ENCODE measurements around the gene KLF11.

GRCh38 chr2:10059552-10060335 lies 16.4 kb downstream of the KLF11 start:
- TF ChIP-seq EZH2 (IDR thresholded peaks at IDR 0.05; ENCODE audit: borderline replicate concordance), result no peak
- TF ChIP-seq CTCF (IDR thresholded peaks at IDR 0.05; ENCODE audit: poor library complexity), result no peak

Measured in hepatocyte (in vitro differentiated cells).